Tibial nerve (tissue), 4 donors: ENCODE results near the gene CCDC177. TPM values are rescaled to one million over a fixed set of nuclear protein-coding genes. Genes with fewer than 3 reads are reported as not detected.
A peak's percentile ranks its signal among the peaks of the same experiment; 100 is the strongest.

Source experiments
- DNase-seq, 2 donors: peaks; one replicate each; pipeline ENCODE4 v3.0.0-alpha.2; 2019; ENCODE audit warnings: low spot score in 2 of 2
- H3K27ac ChIP-seq, 4 donors: fragments of 200-600 bp; sonication (generic) in 3 of 4; one replicate each; pipeline ENCODE4 v1.5.1; 2017 to 2019; ENCODE audit warnings: mild to moderate bottlenecking in 1 of 4
- H3K27me3 ChIP-seq, 2 donors: fragments of 200-600 bp; sonication (generic) in 1 of 2; one replicate each; pipeline versions ENCODE4 v1.5.1 to v1.6.0; 2017 to 2019
- H3K36me3 ChIP-seq, 3 donors: fragments of 200-600 bp; sonication (generic); one replicate each; pipeline ENCODE4 v1.5.1; 2018 to 2019
- H3K4me1 ChIP-seq, 4 donors: fragments of 200-600 bp; sonication (generic) in 3 of 4; one replicate each; pipeline ENCODE4 v1.5.1; 2017 to 2019
- H3K4me3 ChIP-seq, 4 donors: fragments of 200-600 bp; sonication (generic) in 3 of 4; one replicate each; pipeline ENCODE4 v1.5.1; 2017 to 2019; ENCODE audit warnings: mild to moderate bottlenecking in 1 of 4, moderate library complexity in 1 of 4
- H3K9me3 ChIP-seq, 4 donors: fragments of 200-600 bp; sonication (generic) in 3 of 4; one replicate each; pipeline ENCODE4 v1.5.1; 2017 to 2019
- CTCF ChIP-seq, 5 experiments: fragments of 200-600 bp in 3 of 5; fragments of 450-650 bp in 2 of 5; sonication (generic) in 3 of 5; IDR thresholded peaks; one replicate each; pipeline ENCODE4 v1.5.1; 2016 to 2019; ENCODE audit warnings: antibody characterized with exemption in 5 of 5, mild to moderate bottlenecking in 3 of 5, moderate library complexity in 2 of 5
- EP300 ChIP-seq, 2 donors: sonication (generic); formaldehyde crosslinking; IDR thresholded peaks; one replicate each; pipeline ENCODE4 v1.6.1; 2017; ENCODE audit warnings: antibody characterized with exemption in 2 of 2, mild to moderate bottlenecking in 1 of 2
- POLR2A ChIP-seq, 2 donors: fragments of 450-650 bp; IDR thresholded peaks; one replicate each; pipeline ENCODE4 v1.6.1; 2017; ENCODE audit warnings: antibody characterized with exemption in 2 of 2, mild to moderate bottlenecking in 2 of 2, moderate library complexity in 2 of 2
- WGBS, 2 donors: methylation state at CpG; one replicate each; pipeline ENCODE4 v1.1.5; 2018; 5-methylcytosine and 5-hydroxymethylcytosine counted together
- total RNA-seq, 4 donors: library from RNA; depleted of rRNA; stranded (reverse); fragments of >200 nt; gene quantifications; one replicate each; pipeline ENCODE4 v1.1.0, GENCODE V29; 2016

The CCDC177 gene
- total RNA-seq = not detected

GRCh38 chr14:69574263-69574953, at the start of gene CCDC177:
CCDC177 (minus strand) TSS chr14:69574871; CDS start chr14:69573622, 1,249 bp downstream.
- no peak within 1 kb of the TSS for H3K27ac ChIP-seq
- 0 to 2% methylated on average over 28 to 44 of the region's 52 CpGs for WGBS, 2 donors
- DNase-seq = no peak

GRCh38 chr14:69624136-69624535, 49.5 kb upstream of the CCDC177 start:
- Histone ChIP-seq H3K36me3 (no peaks in the 10 kb centered on the region), H3K27ac (no peak overlapping the region), H3K27me3 (no peaks in the 10 kb centered on the region), H3K9me3 (no peaks in the 10 kb centered on the region), H3K4me3 (no peak overlapping the region), H3K4me1 (peaks cover 0 to 98% (median 46%) of the 10 kb centered on the region in 4 donors)
- 92 to 99% methylated on average over 4 of the region's 4 CpGs for WGBS, 2 donors
- TF ChIP-seq CTCF (IDR thresholded peaks at IDR 0.05) = no peak
- TF ChIP-seq POLR2A (IDR thresholded peaks at IDR 0.05) = no peak
- no peak for TF ChIP-seq EP300 (IDR thresholded peaks at IDR 0.05)
- no peak for DNase-seq

More at GRCh38 chr14:69574263-69574953, at the start of gene CCDC177:
- Histone ChIP-seq H3K36me3 (no peaks in the 10 kb centered on the region), H3K9me3 (no peaks in the 10 kb centered on the region), H3K4me3 (peak within 1 kb of the TSS in 2 of 4 donors; percentile 17 to 52), H3K27me3 (peaks cover 3 to 76% of the 10 kb centered on the region in 2 donors), H3K4me1 (peaks cover 0 to 38% (median 25%) of the 10 kb centered on the region in 4 donors)
- TF ChIP-seq CTCF (IDR thresholded peaks at IDR 0.05) (peak; percentile 51 to 77 (median 57)), EP300 (IDR thresholded peaks at IDR 0.05) (no peak)

GRCh38 chr14:69620981-69621380, 46.3 kb upstream of the CCDC177 start:
- TF ChIP-seq CTCF (IDR thresholded peaks at IDR 0.05) = no peak
- TF ChIP-seq POLR2A (IDR thresholded peaks at IDR 0.05) = no peak
- no peak for TF ChIP-seq EP300 (IDR thresholded peaks at IDR 0.05)
- no peak for DNase-seq
- H3K36me3 ChIP-seq = no peaks in the 10 kb centered on the region
- WGBS, 2 donors = 86 to 88% methylated on average over 2 of the region's 2 CpGs
- H3K27ac ChIP-seq = peak overlapping the region in 1 of 4 donors; percentile 21
- peaks cover 0 to 98% (median 66%) of the 10 kb centered on the region in 4 donors for H3K4me1 ChIP-seq
- H3K4me3 ChIP-seq = no peak overlapping the region
- H3K27me3 ChIP-seq = no peaks in the 10 kb centered on the region
- no peaks in the 10 kb centered on the region for H3K9me3 ChIP-seq

DNA sequence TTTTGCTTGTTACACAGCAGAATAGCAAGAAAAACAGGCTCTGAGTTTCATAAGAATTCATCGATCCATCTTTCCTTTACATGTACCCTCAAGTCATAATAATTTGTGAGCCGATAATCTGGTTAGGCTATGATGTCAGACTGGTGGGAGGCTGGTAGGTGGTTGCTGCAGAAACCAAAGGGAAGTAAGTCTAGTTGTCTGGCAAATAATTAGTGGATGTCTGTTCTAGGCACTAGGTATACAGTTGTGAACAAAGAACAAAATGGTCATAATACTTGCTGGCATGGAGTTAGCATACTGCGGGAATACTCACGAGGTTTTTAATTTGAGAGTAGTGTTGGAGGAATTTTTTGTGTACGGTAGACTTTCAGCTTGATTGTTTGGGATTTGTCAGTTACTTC, 45.5 kb upstream of the CCDC177 start:
- H3K27ac ChIP-seq = peak overlapping the region in 1 of 4 donors; percentile 21
- no peak for TF ChIP-seq EP300 (IDR thresholded peaks at IDR 0.05)
- no peak for TF ChIP-seq POLR2A (IDR thresholded peaks at IDR 0.05)
- TF ChIP-seq CTCF (IDR thresholded peaks at IDR 0.05) = no peak
- no peak for DNase-seq
- no peaks in the 10 kb centered on the region for H3K36me3 ChIP-seq
- H3K27me3 ChIP-seq = no peaks in the 10 kb centered on the region
- H3K4me1 ChIP-seq = peaks cover 0 to 98% (median 65%) of the 10 kb centered on the region in 4 donors
- no peak overlapping the region for H3K4me3 ChIP-seq
- WGBS, 2 donors = 52 to 58% methylated on average over 5 of the region's 5 CpGs
- H3K9me3 ChIP-seq = no peaks in the 10 kb centered on the region

- no peak overlapping the region for H3K4me3 ChIP-seq
These were observed 44.3 kb upstream of the CCDC177 start for GRCh38 chr14:69619012-69619411.

More at GRCh38 chr14:69619012-69619411, 44.3 kb upstream of the CCDC177 start:
- DNase-seq = no peak
- peaks cover 0 to 98% (median 69%) of the 10 kb centered on the region in 4 donors for H3K4me1 ChIP-seq
- H3K27ac ChIP-seq = peak overlapping the region in 2 of 4 donors; percentile 0 to 36
- TF ChIP-seq CTCF (IDR thresholded peaks at IDR 0.05) (no peak), EP300 (IDR thresholded peaks at IDR 0.05) (no peak), POLR2A (IDR thresholded peaks at IDR 0.05) (no peak)
- no peaks in the 10 kb centered on the region for H3K27me3 ChIP-seq
- H3K9me3 ChIP-seq = no peaks in the 10 kb centered on the region
- H3K36me3 ChIP-seq = no peaks in the 10 kb centered on the region
- WGBS, 2 donors = 35 to 36% methylated on average over 4 of the region's 4 CpGs
